Measurements from ENCODE around the gene TATDN2.
"Not testable (repeated sequence)": the region's sequence is repeated elsewhere in the genome, so short reads cannot be mapped to it uniquely, and the experiment has no call there.

Gene TATDN2

GRCh38 chr3:10290481-10291176 lies 42.4 kb downstream of the TATDN2 start:
- DNase-seq (ENCODE audit: low spot score), result no peak

GRCh38 chr3:10291641-10292040 lies 43.4 kb downstream of the TATDN2 start:
- DNase-seq (ENCODE audit: low spot score), result no peak

GRCh38 chr3:10292505-10293419 lies 44.5 kb downstream of the TATDN2 start, which contains the start of gene GHRL:
TSS of gene GHRL (minus strand) at chr3:10292947. CDS start at chr3:10290180, 2,767 bp downstream.
- no peak for DNase-seq (ENCODE audit: low spot score)

GRCh38 chr3:10294030-10294586 lies 45.8 kb downstream of the TATDN2 start:
- DNase-seq (ENCODE audit: low spot score), result no peak

GRCh38 chr3:10298064-10298463 lies 49.8 kb downstream of the TATDN2 start:
- not testable (repeated sequence) for DNase-seq (ENCODE audit: low spot score)

GRCh38 chr3:10299175-10299574 lies 50.9 kb downstream of the TATDN2 start:
- DNase-seq (ENCODE audit: low spot score), result no peak

- DNase-seq (ENCODE audit: low spot score), result no peak
Measured at GRCh38 chr3:10299679-10300078, 51.4 kb downstream of the TATDN2 start.

GRCh38 chr3:10300087-10300486 lies 51.8 kb downstream of the TATDN2 start:
- no peak for DNase-seq (ENCODE audit: low spot score)

GRCh38 chr3:10303105-10303504 lies 54.8 kb downstream of the TATDN2 start:
- no peak for DNase-seq (ENCODE audit: low spot score)

GRCh38 chr3:10303785-10304184 lies 55.5 kb downstream of the TATDN2 start:
- no peak for DNase-seq (ENCODE audit: low spot score)

GRCh38 chr3:10304905-10305304 lies 56.6 kb downstream of the TATDN2 start:
- no peak for DNase-seq (ENCODE audit: low spot score)

GRCh38 chr3:10305331-10305902 lies 57.2 kb downstream of the TATDN2 start:
- no peak for DNase-seq (ENCODE audit: low spot score)

- no peak for DNase-seq (ENCODE audit: low spot score)
Measured at GRCh38 chr3:10306156-10306555, 57.9 kb downstream of the TATDN2 start.

- DNase-seq (ENCODE audit: low spot score), result no peak
Measured at GRCh38 chr3:10308678-10309077, 60.4 kb downstream of the TATDN2 start.

GRCh38 chr3:10309736-10310135 lies 61.5 kb downstream of the TATDN2 start:
- DNase-seq (ENCODE audit: low spot score), result no peak

- no peak for DNase-seq (ENCODE audit: low spot score)
Measured at GRCh38 chr3:10310578-10310977, 62.3 kb downstream of the TATDN2 start.

GRCh38 chr3:10311710-10312109 lies 63.5 kb downstream of the TATDN2 start:
- DNase-seq (ENCODE audit: low spot score), result no peak

- no peak for DNase-seq (ENCODE audit: low spot score)
Measured at GRCh38 chr3:10312391-10312790, 64.1 kb downstream of the TATDN2 start.

- DNase-seq (ENCODE audit: low spot score), result no peak
Measured at GRCh38 chr3:10312861-10313260, 64.6 kb downstream of the TATDN2 start.

GRCh38 chr3:10315101-10315500 lies 66.8 kb downstream of the TATDN2 start:
- DNase-seq (ENCODE audit: low spot score), result no peak

GRCh38 chr3:10315771-10316344 lies 67.6 kb downstream of the TATDN2 start:
- no peak for DNase-seq (ENCODE audit: low spot score)

GRCh38 chr3:10317311-10317960 lies 69.2 kb downstream of the TATDN2 start:
- DNase-seq (ENCODE audit: low spot score), result no peak

Measured in CD4-positive, alpha-beta T cell treated with Interleukin-6 at 100 ng/mL for 8 hours (primary cell).